NCI-H460 (cell line): ENCODE results near the gene INVS. TPM values are rescaled to one million over a fixed set of nuclear protein-coding genes. Genes with fewer than 3 reads are reported as not detected.
"Not testable (repeated sequence)": the region's sequence is repeated elsewhere in the genome, so short reads cannot be mapped to it uniquely, and the experiment has no call there.

Experiments
- DNase-seq: peaks from one replicate; pipeline ENCODE4 v3.0.0-alpha.2; 2016; ENCODE audit warnings: low read depth; ENCODE audit errors: extremely low read depth
- small RNA-seq, 2 experiments: library from RNA; depleted of rRNA; stranded (forward); fragments of <200 nt; gene quantifications; one replicate each; pipeline ENCODE3, GENCODE V24; 2014
- total RNA-seq: library from RNA; depleted of rRNA; stranded (reverse); fragments of >200 nt; shearing (Covaris generic); gene quantifications from 2 replicates; pipeline ENCODE4 v1.2.3, GENCODE V29; 2014; rRNA removed

INVS gene
- total RNA-seq, 1 experiment from 2014 or later = 27.2 TPM

DNA sequence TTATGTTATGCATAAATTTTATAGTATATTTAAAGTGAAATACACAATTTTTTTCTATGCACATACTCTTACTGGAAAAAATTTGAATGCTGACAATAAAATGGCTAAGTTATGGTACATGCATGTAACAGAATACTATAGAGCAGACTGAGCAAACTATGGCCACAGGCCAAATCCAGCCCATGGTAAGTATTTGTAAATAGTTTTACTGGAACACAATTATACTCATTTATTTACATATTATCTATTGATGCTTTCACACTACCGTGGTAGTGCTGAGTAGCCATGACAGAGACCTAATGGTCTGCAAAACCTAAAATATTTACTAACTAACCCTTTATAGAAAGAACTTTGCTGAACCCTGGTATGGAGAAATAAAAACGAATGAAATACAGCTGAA is 208.0 kb downstream of the INVS start:
- DNase-seq = no peak

GRCh38 chr9:100308965-100309564 is 210.0 kb downstream of the INVS start:
- no peak for DNase-seq

DNA sequence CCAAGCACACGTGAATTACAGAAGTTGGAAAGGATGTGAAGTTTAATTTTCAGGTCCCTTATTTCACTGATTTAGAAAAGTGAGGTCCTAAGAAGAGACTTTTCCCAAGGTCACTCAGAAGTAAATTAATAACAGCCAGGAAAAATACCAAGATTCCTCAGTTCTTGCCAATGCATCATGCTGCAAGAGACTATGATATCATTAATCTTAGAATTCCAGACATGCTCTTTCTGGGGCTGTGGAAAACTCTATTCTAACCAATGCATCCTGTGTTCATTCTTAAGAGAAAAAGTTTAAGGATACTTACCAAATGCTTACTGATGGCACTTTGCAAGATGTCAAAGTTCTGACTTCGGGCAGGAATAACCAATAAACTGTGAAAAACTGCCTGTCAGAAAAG is 210.9 kb downstream of the INVS start:
- DNase-seq = no peak

GRCh38 chr9:100315561-100315960 is 216.5 kb downstream of the INVS start:
- DNase-seq = no peak

DNA sequence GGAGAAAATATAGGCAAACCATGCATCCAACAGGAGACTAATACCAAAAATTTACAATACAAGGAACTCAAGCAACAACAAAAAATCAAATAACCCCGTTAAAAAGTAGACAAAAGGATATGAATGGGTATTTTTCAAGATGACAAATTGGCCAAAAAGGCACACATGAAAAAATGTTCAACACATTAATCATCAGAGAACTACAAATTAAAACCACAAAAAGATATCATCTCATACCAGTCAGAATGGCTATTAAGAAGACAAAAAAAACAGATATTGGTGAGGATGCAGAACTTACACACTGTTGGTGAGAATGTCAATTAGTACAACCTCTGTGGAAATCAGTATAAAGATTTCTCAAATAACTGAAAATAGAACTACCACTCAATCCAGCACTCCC is 218.7 kb downstream of the INVS start:
- no peak for DNase-seq

GRCh38 chr9:100322954-100323536 is 224.0 kb downstream of the INVS start:
- DNase-seq = peak; percentile 38

DNA sequence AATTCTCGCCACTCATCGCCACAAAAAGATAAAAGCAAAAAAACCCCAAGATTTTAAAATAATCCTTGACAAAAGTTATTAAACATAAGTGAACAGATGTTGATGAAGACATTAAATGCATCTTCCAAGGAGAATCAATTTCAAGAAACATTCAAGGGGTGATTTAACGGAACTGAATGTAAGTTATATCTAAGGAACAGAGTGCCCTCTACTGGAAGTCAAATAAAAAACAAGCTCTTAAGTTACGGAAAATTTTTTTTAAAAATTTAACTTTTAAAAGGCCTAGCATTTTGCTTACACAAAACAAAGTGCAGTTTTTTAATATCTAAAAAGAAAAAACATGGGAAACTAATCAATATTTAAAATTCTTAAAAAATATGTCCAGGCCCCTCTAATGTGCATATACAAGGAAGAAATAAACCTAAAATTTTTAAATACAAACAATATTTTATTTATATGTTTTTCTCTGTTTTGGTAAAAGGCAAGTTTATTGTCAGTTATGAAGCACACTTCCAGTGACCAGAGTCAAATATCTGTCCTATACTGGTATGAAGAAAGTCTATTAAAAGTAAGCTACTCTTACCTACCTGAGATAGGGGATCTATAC is 225.7 kb downstream of the INVS start:
- DNase-seq = peak; percentile 20

DNA sequence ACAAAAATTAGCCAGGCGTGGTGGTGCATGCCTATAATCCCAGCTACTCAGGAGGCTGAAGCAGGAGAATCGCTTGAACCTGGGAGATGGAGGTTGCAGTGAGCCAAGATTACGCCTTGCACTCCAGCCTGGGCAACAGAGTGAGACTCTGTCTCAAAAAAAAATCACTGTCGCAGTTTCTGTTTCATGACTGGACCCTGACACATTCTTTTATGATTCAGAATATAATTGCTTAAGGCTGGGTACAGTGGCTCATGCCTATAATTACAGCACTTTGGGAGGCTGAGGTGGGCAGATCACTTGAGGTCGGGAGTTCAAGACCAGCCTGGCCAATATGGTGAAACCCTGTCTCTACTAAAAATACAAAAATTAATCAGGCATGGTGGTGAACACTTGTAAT is 239.7 kb downstream of the INVS start:
- not testable (repeated sequence) for DNase-seq

DNA sequence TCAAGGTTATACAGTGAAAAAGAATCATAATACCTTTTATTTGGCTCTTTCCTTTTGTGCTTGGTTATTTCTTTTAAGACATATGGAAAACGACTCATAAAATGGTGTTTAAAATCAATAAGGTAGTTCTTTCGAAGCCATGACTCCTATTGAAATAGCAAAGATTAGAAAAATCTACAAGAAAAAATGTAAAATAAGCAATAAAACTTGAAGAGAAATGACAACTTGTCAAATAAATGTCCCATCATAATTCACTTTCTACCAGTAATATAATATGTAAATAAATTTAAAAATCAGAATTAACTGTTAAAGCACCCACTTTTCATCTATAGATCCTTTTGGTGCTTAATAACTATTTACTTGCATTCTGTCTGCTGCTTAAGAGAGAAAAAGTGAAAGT is 241.2 kb downstream of the INVS start:
- DNase-seq = no peak

- DNase-seq = no peak
Observed at GRCh38 chr9:100341889-100342288, 242.8 kb downstream of the INVS start.

GRCh38 chr9:100346836-100347235 is 247.8 kb downstream of the INVS start:
- no peak for DNase-seq

DNA sequence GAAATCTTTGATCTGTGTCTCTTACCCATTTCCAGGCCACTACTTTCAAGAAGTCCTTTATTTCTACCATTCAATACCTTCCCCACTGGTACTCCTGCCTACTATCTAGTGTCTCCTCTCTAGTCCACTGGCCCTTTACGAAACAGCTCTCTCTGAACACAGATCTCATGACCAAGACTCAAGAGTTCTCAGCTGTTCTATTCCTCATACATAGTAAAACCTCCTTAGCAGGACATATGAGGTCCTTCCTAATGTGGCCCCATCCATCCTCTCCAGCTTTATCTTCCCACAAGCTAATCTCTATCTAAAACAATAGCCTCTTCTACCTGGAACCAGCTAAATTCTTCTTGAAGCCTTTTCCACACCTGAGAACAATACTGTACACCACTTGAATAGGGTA is 251.1 kb downstream of the INVS start:
- DNase-seq = no peak

Small RNA genes lying within 50 kb of the gene (small RNA-seq; reads per million reads assigned to genes)
- gene RN7SL75P = 0 reads per million in 2 experiments

Other genes starting within 250 kb of the INVS start
- gene STX17, start 192.6 kb upstream of the INVS start, total RNA-seq = 15.1 and 19.5 TPM in 2 replicates
- gene ERP44, start 243 bp upstream of the INVS start, total RNA-seq = 25.0 and 26.1 TPM in 2 replicates